Gastrocnemius medialis (tissue), 4 donors: Measurements from ENCODE around the gene KCNRG.

Experiments
- CTCF ChIP-seq, 5 experiments: fragments of 450-650 bp in 3 of 5; fragments of 200-600 bp in 2 of 5; sonication (generic) in 2 of 5; IDR thresholded peaks in 4 of 5; conservative IDR thresholded peaks in 1 of 5; 1 replicate in 4 of 5; 2 replicates in 1 of 5; pipeline ENCODE4 v1.5.1; 2016 to 2019; ENCODE audit warnings: antibody characterized with exemption in 5 of 5, mild to moderate bottlenecking in 3 of 5, moderate library complexity in 3 of 5
- POLR2A ChIP-seq, 2 donors: fragments of 450-650 bp; IDR thresholded peaks; one replicate each; pipeline ENCODE4 v1.6.1; 2017; ENCODE audit warnings: antibody characterized with exemption in 2 of 2, mild to moderate bottlenecking in 2 of 2, moderate library complexity in 2 of 2

- TF ChIP-seq CTCF (IDR thresholded peaks at IDR 0.05 in 4 of 5, conservative IDR thresholded peaks at IDR 0.05 in 1 of 5) (no peak), POLR2A (IDR thresholded peaks at IDR 0.05) (no peak)
Measured at GRCh38 chr13:50065712-50066111, 50.5 kb downstream of the KCNRG start.
